OCI-LY3 (cell line): ENCODE measurements around the gene PLD1.

Experiments used
- H2AFZ ChIP-seq: fragments of 200-600, 300-600 bp; shearing (Covaris generic); 2 replicates; pipeline ENCODE4 v1.6.0; 2014; ENCODE audit warnings: antibody characterized with exemption, low read depth, low read length
- H3K27ac ChIP-seq: fragments of 200-600, 300-600 bp; sonication (generic); 2 replicates; pipeline ENCODE4 v1.5.1; 2014; ENCODE audit warnings: mild to moderate bottlenecking, low read length, moderate library complexity, mixed read lengths
- H3K27me3 ChIP-seq: fragments of 200-600, 300-600 bp; sonication (generic); 2 replicates; pipeline ENCODE4 v1.6.1; 2014; ENCODE audit warnings: low read depth, low read length, mixed read lengths
- H3K36me3 ChIP-seq: fragments of 200-600, 300-600 bp; sonication (generic); replicated peaks from 2 replicates; pipeline ENCODE3; 2014; ENCODE audit warnings: low read depth, low read length, mixed read lengths
- H3K4me1 ChIP-seq: fragments of 300-600, 200-600 bp; sonication (generic); 2 replicates; pipeline ENCODE4 v1.6.1; 2014; ENCODE audit warnings: low read length, mixed read lengths
- H3K4me2 ChIP-seq: fragments of 200-600, 300-600 bp; sonication (generic); 2 replicates; pipeline ENCODE4 v1.6.1; 2014; ENCODE audit warnings: low read length, mixed read lengths
- H3K4me3 ChIP-seq: fragments of 300-600, 200-600 bp; sonication (generic); 2 replicates; pipeline ENCODE4 v1.5.1; 2014; ENCODE audit warnings: antibody characterized with exemption, mild to moderate bottlenecking, low read length, moderate library complexity
- H3K79me2 ChIP-seq: fragments of 300-600, 200-600 bp; shearing (Covaris generic); 2 replicates; pipeline ENCODE4 v1.6.1; 2014; ENCODE audit warnings: mild to moderate bottlenecking, low read length, mixed read lengths
- H3K9ac ChIP-seq: fragments of 300-600, 200-600 bp; shearing (Covaris generic); 2 replicates; pipeline ENCODE4 v1.6.0; 2014; ENCODE audit warnings: mild to moderate bottlenecking, low read length, moderate library complexity
- H3K9me3 ChIP-seq: fragments of 200-600, 300-600 bp; shearing (Covaris generic); 2 replicates; pipeline ENCODE4 v1.6.1; 2014; ENCODE audit warnings: low read length, mixed read lengths; ENCODE audit not compliant: insufficient read depth
- H4K20me1 ChIP-seq: fragments of 200-600, 300-600 bp; sonication (generic); 2 replicates; pipeline ENCODE4 v1.6.1; 2016; ENCODE audit warnings: low read length, mixed read lengths; ENCODE audit not compliant: insufficient read depth
- EZH2phosphoT487 ChIP-seq: fragments of 200-600 bp; shearing (Covaris generic); IDR thresholded peaks from 2 replicates; pipeline ENCODE4 v1.6.1; 2018; ENCODE audit warnings: antibody characterized with exemption, mixed run types, low read depth
- TF ChIP-seq, protein P1 (sequence below): fragments of 200-600, 300-600 bp; sonication (generic); IDR thresholded peaks from 2 replicates; pipeline ENCODE4 v1.5.1; 2014; ENCODE audit warnings: antibody characterized with exemption, low read length, low read depth

Gene PLD1

DNA sequence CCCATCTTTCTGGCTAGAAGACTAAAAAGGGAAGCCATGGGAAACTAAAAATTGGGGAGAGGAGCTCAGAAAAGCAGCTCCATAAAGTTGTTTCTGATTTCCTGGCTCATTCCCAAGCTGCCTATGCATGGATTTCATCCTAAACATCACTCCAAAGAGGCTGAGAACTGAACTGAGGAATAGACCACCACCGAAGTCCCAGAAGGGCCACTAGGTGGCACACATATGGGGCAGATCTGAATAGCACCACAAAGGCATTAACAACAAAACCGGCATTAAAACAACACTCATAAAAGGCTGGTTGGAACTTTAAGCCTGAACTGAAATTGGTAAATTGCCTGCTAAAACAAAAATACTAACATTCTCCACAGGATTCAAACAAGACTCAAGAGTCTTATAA lies 106.3 kb downstream of the PLD1 start:
- TF ChIP-seq EZH2phosphoT487 = no peak
- TF ChIP-seq, protein P1, sequence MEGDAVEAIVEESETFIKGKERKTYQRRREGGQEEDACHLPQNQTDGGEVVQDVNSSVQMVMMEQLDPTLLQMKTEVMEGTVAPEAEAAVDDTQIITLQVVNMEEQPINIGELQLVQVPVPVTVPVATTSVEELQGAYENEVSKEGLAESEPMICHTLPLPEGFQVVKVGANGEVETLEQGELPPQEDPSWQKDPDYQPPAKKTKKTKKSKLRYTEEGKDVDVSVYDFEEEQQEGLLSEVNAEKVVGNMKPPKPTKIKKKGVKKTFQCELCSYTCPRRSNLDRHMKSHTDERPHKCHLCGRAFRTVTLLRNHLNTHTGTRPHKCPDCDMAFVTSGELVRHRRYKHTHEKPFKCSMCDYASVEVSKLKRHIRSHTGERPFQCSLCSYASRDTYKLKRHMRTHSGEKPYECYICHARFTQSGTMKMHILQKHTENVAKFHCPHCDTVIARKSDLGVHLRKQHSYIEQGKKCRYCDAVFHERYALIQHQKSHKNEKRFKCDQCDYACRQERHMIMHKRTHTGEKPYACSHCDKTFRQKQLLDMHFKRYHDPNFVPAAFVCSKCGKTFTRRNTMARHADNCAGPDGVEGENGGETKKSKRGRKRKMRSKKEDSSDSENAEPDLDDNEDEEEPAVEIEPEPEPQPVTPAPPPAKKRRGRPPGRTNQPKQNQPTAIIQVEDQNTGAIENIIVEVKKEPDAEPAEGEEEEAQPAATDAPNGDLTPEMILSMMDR = peak; percentile 82
- Histone ChIP-seq H3K36me3 (no peaks in the 10 kb centered on the region), H3K79me2 (no peaks in the 10 kb centered on the region), H2AFZ (peak overlapping the region; percentile 35; the same call in 1 of the 2 replicates), H3K4me1 (no peaks in the 10 kb centered on the region), H4K20me1 (no peaks in the 10 kb centered on the region), H3K27ac (no peak overlapping the region), H3K9me3 (no peaks in the 10 kb centered on the region), H3K4me2 (no peak overlapping the region), H3K9ac (no peak overlapping the region), H3K27me3 (peaks cover 10% of the 10 kb centered on the region; the same call in 1 of the 2 replicates), H3K4me3 (no peak overlapping the region)

- Histone ChIP-seq H3K79me2 (no peaks in the 10 kb centered on the region), H3K4me1 (no peaks in the 10 kb centered on the region), H3K36me3 (no peaks in the 10 kb centered on the region), H3K9ac (no peak overlapping the region), H4K20me1 (no peaks in the 10 kb centered on the region), H3K4me3 (no peak overlapping the region), H3K27ac (no peak overlapping the region), H2AFZ (no peak overlapping the region), H3K27me3 (peaks cover 10% of the 10 kb centered on the region; the same call in 1 of the 2 replicates), H3K4me2 (no peak overlapping the region), H3K9me3 (no peaks in the 10 kb centered on the region)
- TF ChIP-seq EZH2phosphoT487 = no peak
- TF ChIP-seq, protein P1 = no peak
These were observed 107.1 kb downstream of the PLD1 start for GRCh38 chr3:171703144-171703543.

- no peak overlapping the region for H3K4me2 ChIP-seq
- H2AFZ ChIP-seq = no peak overlapping the region
- no peaks in the 10 kb centered on the region for H3K36me3 ChIP-seq
- H3K4me1 ChIP-seq = no peaks in the 10 kb centered on the region
- no peaks in the 10 kb centered on the region for H4K20me1 ChIP-seq
- H3K79me2 ChIP-seq = no peaks in the 10 kb centered on the region
- H3K27ac ChIP-seq = no peak overlapping the region
- no peak overlapping the region for H3K4me3 ChIP-seq
- no peaks in the 10 kb centered on the region for H3K9me3 ChIP-seq
- H3K27me3 ChIP-seq = peaks cover 10% of the 10 kb centered on the region; the same call in 1 of the 2 replicates
- TF ChIP-seq, protein P1 = no peak
- no peak for TF ChIP-seq EZH2phosphoT487
- H3K9ac ChIP-seq = no peak overlapping the region
These were observed 109.6 kb downstream of the PLD1 start for GRCh38 chr3:171700653-171701052.

DNA sequence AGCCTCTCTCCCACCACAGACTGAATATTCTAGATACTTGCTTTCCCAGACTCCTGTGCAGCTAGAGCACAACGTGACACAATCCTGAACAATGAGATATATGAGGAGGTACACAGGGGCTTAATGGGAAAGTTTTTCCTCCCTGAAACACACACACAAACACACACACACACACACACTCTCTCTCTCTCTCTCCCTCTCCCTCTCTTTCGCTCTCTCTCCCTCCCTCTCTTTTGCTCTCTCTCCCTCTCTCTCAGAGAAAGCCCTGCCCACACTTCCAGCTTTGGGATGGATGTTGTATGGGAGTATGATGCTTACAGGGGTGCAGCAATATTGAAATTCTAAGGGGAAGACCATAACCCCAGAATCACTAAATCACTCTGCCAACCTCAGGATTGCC lies 110.1 kb downstream of the PLD1 start:
- H3K4me2 ChIP-seq = no peak overlapping the region
- no peak for TF ChIP-seq EZH2phosphoT487
- TF ChIP-seq, protein P1 = no peak

More for the DNA sequence above, 110.1 kb downstream of the PLD1 start:
- Histone ChIP-seq H3K27me3 (peaks cover 10% of the 10 kb centered on the region; the same call in 1 of the 2 replicates), H3K27ac (no peak overlapping the region), H2AFZ (no peak overlapping the region), H3K4me3 (no peak overlapping the region), H3K36me3 (no peaks in the 10 kb centered on the region), H3K9ac (no peak overlapping the region), H4K20me1 (no peaks in the 10 kb centered on the region), H3K9me3 (no peaks in the 10 kb centered on the region), H3K4me1 (no peaks in the 10 kb centered on the region), H3K79me2 (no peaks in the 10 kb centered on the region)
